Caco-2 (cell line): ENCODE results near the gene ACYP1. TPM values are rescaled to one million over a fixed set of nuclear protein-coding genes. Genes with fewer than 3 reads are reported as not detected.

Experiments
- BruUV-seq: library from RNA; stranded (reverse); fragments of 400-500 nt; replicated peaks from 2 replicates; lab custom pipeline; 2021; lab: Mats Ljungman, UMichigan
- CTCF ChIA-PET: fragments of 300-600 bp; sonication (Branson Sonifier 250); formaldehyde crosslinking; loops from one replicate; lab custom pipeline; 2022; ENCODE audit warnings: antibody characterized with exemption; lab: Charles Lee
- POLR2A ChIA-PET: fragments of 300-600 bp; sonication (Branson Sonifier 250); formaldehyde crosslinking; loops from one replicate; lab custom pipeline; 2022; ENCODE audit warnings: antibody characterized with exemption; lab: Charles Lee
- DNase-seq, 2 experiments: peaks; one replicate each; pipeline versions ENCODE4 v3.0.0 to v3.0.0-alpha.2; 2020 to 2022
- H3K27me3 ChIP-seq: replicated peaks from 2 replicates; pipeline ENCODE4 v1.6.0; 2011; ENCODE audit warnings: low read length; ENCODE audit not compliant: control insufficient read depth, insufficient read depth
- H3K36me3 ChIP-seq: 2 replicates; pipeline ENCODE4 v1.5.1; 2011; ENCODE audit warnings: low read length; ENCODE audit not compliant: control insufficient read depth, insufficient read depth
- H3K4me1 ChIP-seq: fragments of 250-450 bp; sonication (Bioruptor Pico); 2 replicates; pipeline ENCODE4 v1.5.1; 2020; ENCODE audit warnings: mild to moderate bottlenecking
- H3K4me3 ChIP-seq: 2 replicates; pipeline ENCODE4 v1.5.1; 2011; ENCODE audit warnings: low read depth, mild to moderate bottlenecking, control low read depth, low read length
- H3K9me3 ChIP-seq: fragments of 250-450 bp; sonication (Bioruptor Pico); 2 replicates; pipeline ENCODE4 v1.5.1; 2020; ENCODE audit warnings: mild to moderate bottlenecking, moderate library complexity
- H3K27ac Mint-ChIP-seq: one replicate; pipeline ENCODE4 v1.8.0; 2022; ENCODE audit warnings: mixed read lengths; ENCODE audit not compliant: unreplicated experiment
- H3K27me3 Mint-ChIP-seq: one replicate; pipeline ENCODE4 v1.8.0; 2022; ENCODE audit warnings: mixed read lengths; ENCODE audit not compliant: insufficient read depth, unreplicated experiment
- H3K36me3 Mint-ChIP-seq: one replicate; pipeline ENCODE4 v1.8.0; 2022; ENCODE audit warnings: mild to moderate bottlenecking, mixed read lengths; ENCODE audit not compliant: insufficient read depth, unreplicated experiment
- H3K4me1 Mint-ChIP-seq: one replicate; pipeline ENCODE4 v1.8.0; 2022; ENCODE audit warnings: low read depth, mixed read lengths; ENCODE audit not compliant: unreplicated experiment
- H3K4me3 Mint-ChIP-seq: one replicate; pipeline ENCODE4 v1.8.0; 2022; ENCODE audit warnings: mild to moderate bottlenecking, moderate library complexity, mixed read lengths; ENCODE audit not compliant: unreplicated experiment
- H3K9me3 Mint-ChIP-seq: one replicate; pipeline ENCODE4 v1.8.0; 2022; ENCODE audit warnings: mixed read lengths; ENCODE audit not compliant: unreplicated experiment
- CTCF ChIP-seq, 2 experiments: fragments of 200-600 bp in 1 of 2; IDR thresholded peaks; 1 replicate in 1 of 2; 2 replicates in 1 of 2; pipeline versions ENCODE4 v1.5.1 to v1.8.0; 2011 to 2022; ENCODE audit warnings: antibody characterized with exemption in 1 of 2, control low read depth in 1 of 2, inconsistent platforms in 1 of 2, low read depth in 1 of 2, low read length in 1 of 2, mild to moderate bottlenecking in 1 of 2, moderate library complexity in 1 of 2; ENCODE audit not compliant: insufficient read depth in 1 of 2, severe bottlenecking in 1 of 2, unreplicated experiment in 1 of 2
- intact Hi-C: fragments of 100-400 bp; cut with micrococcal nuclease; formaldehyde crosslinking; loops from one replicate; pipeline ENCODE4 v1.10.0; 2022; ENCODE audit not compliant: unreplicated experiment
- total RNA-seq: library from RNA; stranded (reverse); gene quantifications from 2 replicates; pipeline ENCODE4 v1.2.3, GENCODE V29; 2022

The ACYP1 gene
- total RNA-seq, 1 experiment from 2014 or later, result 16.0 TPM

DNA sequence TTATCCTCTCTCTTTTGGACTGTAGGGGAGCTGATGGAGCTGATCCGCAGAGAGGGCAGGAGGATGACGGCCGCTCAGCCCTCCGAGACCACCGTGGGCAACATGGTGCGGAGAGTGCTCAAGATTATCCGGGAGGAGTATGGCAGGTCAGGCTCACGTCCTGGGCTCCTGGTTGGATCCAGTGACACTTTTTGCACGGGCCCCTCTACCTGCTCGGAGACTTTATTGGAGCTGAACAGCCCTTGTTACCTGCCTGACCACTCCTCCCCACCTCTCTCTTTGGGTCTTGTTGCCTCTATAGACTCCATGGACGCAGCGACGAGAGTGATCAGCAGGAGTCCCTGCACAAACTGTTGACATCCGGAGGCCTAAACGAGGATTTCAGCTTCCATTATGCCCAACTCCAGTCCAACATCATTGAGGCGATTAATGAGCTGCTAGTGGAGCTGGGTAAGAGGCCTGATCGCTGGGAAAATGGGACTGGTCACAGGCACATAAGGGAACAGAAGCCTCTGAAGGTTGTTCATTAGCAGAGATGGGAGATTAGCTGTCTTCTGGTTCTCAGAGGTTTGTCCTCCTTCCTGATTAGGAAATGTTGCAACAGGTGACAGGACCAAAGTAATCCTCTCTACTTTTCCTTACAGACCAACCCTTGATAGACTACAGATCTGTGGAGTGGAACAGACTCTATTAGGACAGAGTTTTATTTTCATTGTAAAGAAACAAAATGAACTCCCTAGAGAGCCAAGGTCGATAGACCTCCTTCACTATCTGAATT lies 60.4 kb downstream of the ACYP1 start:
- Histone ChIP-seq H3K9me3 (no peaks in the 10 kb centered on the region), H3K36me3 (peaks cover 3% of the 10 kb centered on the region), H3K27me3 (no peaks in the 10 kb centered on the region), H3K4me1 (peaks cover 6% of the 10 kb centered on the region; the same call in 1 of the 2 replicates), H3K4me3 (peak overlapping the region; percentile 82)
- Mint-ChIP-seq H3K4me3 (peak overlapping the region; percentile 87), H3K36me3 (peaks cover 55% of the 10 kb centered on the region), H3K27me3 (no peaks in the 10 kb centered on the region), H3K9me3 (no peaks in the 10 kb centered on the region), H3K27ac (peak overlapping the region; percentile 86), H3K4me1 (peaks cover 7% of the 10 kb centered on the region)
- intact Hi-C loops, result loop anchor here (5.0 kb wide), 1 partner anchor 84 kb away; no protein-coding TSS in a partner anchor
- ChIA-PET POLR2A (interaction anchor here (0.8 to 1.4 kb wide), 2 partner anchors 66 to 80 kb away, joined by 4 to 8 read pairs; partner anchors contain the start of genes RPS6KL1 and ZC2HC1C), CTCF (interaction anchor here (0.7 to 1.1 kb wide), 2 partner anchors 58 to 72 kb away, joined by 3 read pairs; no protein-coding TSS in a partner anchor)
- DNase-seq, result no peak
- TF ChIP-seq CTCF (IDR thresholded peaks at IDR 0.05; ENCODE audit: insufficient read depth in 1 of 2, low read depth in 1 of 2, low read length in 1 of 2, severe bottlenecking in 1 of 2, unreplicated experiment in 1 of 2), result no peak
- TSS peak; percentile 72 for BruUV-seq

Other genes starting within 250 kb of the ACYP1 start
- gene PROX2, start 187.9 kb downstream of the ACYP1 start, total RNA-seq, result not detected in 2 replicates
- gene DLST, start 182.1 kb downstream of the ACYP1 start, total RNA-seq, result 81.4 and 88.1 TPM in 2 replicates
- 6.8 and 9.8 TPM in 2 replicates for gene RPS6KL1, start 140.8 kb downstream of the ACYP1 start, total RNA-seq
- 8.9 and 9.1 TPM in 2 replicates for gene PGF, start 108.4 kb downstream of the ACYP1 start, total RNA-seq
- 48.8 and 54.4 TPM in 2 replicates for gene EIF2B2, start 61.1 kb downstream of the ACYP1 start, total RNA-seq
- gene MLH3, start 12.6 kb downstream of the ACYP1 start, total RNA-seq, result 23.2 and 24.5 TPM in 2 replicates
- gene ZC2HC1C, start 5.6 kb upstream of the ACYP1 start, total RNA-seq, result 2.5 and 3.8 TPM in 2 replicates
- gene NEK9, start 63.0 kb upstream of the ACYP1 start, total RNA-seq, result 64.0 and 69.2 TPM in 2 replicates
- gene TMED10, start 112.6 kb upstream of the ACYP1 start, total RNA-seq, result 236 and 255 TPM in 2 replicates
- gene FOS, start 214.8 kb upstream of the ACYP1 start, total RNA-seq, result 72.7 and 73.7 TPM in 2 replicates